AG10803 (cell line): ENCODE data around the gene MAML3.
"Not testable (repeated sequence)": the region's sequence is repeated elsewhere in the genome, so short reads cannot be mapped to it uniquely, and the experiment has no call there.

Experiments
- DNase-seq: peaks from one replicate; pipeline ENCODE4 v3.0.0; 2010; ENCODE audit warnings: low read depth
- H3K4me3 ChIP-seq: 2 replicates; pipeline ENCODE4 v1.5.1; 2011; ENCODE audit warnings: mild to moderate bottlenecking, low read length, control low read depth
- CTCF ChIP-seq: conservative IDR thresholded peaks from 2 replicates; pipeline ENCODE4 v1.5.1; 2011; ENCODE audit warnings: mild to moderate bottlenecking, low read length, control low read depth, inconsistent platforms

MAML3 gene

DNA sequence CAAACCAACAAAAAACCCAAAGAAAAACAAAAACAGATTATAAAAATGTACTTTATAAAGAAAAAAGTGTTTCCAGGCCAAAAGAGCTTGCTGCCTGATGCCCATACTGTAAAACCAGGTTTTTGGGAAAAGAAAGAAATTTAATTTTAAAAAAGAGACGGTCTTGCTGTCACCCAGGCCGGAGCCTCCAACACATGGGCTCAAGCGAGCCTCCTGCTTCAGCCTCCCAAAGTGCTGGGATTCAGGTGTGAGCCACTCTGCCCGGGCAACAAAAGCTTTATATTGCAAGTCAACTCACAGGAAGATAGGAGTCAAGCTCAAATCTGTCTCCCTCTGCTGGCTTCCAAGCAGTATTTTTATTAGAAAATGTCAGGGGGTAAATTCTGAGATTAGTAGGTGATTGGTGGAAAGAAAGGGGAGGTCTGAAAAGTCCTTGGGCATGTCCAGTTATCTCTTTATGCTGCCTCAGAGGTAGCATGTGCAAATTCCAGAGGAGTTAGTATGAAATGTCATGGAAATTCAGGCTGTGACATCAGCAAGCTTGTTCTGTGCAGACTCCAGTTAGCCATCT is 449.0 kb downstream of the MAML3 start:
- TF ChIP-seq CTCF = no peak
- H3K4me3 ChIP-seq = no peak overlapping the region
- DNase-seq = no peak

- TF ChIP-seq CTCF = no peak
- no peak overlapping the region for H3K4me3 ChIP-seq
- no peak for DNase-seq
Measured at GRCh38 chr4:139700568-139700967, 453.4 kb downstream of the MAML3 start.

DNA sequence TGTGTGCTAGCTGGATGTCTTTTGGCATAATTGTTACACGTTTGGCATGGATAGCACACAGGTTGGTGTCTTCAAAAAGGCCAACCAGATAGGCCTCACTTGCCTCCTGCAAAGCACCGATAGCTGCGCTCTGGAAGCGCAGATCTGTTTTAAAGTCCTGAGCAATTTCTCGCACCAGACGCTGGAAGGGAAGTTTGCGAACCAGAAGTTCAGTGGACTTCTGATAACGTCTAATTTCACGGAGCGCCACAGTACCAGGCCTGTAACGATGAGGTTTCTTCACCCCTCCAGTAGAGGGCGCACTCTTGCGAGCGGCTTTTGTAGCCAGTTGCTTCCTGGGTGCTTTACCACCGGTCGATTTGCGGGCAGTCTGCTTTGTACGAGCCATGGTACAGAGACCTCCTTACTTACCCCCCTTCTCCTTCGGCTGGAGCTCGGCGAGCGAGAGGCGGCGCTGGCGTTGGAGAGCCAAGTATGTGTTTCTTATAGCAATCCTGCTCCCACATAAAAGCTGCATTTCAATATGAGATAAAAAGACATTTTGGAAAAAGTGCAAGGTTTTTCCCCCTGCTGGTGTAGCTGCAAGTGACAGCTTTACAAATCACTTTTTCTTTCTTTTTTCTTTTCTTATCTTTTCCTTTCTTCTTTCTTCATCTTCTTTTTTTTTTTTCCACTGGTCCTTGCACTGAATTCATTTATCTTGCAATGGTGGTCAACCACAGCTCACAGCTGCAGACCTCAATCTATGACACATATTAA is 455.6 kb downstream of the MAML3 start:
- not testable (repeated sequence) for H3K4me3 ChIP-seq, DNase-seq
- TF ChIP-seq CTCF = 0 out of 2 replicates have a peak, but pooled peaks have one; percentile 18

- no peak overlapping the region for H3K4me3 ChIP-seq
- DNase-seq = no peak
- no peak for TF ChIP-seq CTCF
Measured at GRCh38 chr4:139696491-139696890, 457.5 kb downstream of the MAML3 start.

- DNase-seq = no peak
- no peak for TF ChIP-seq CTCF
- H3K4me3 ChIP-seq = no peak overlapping the region
Measured at GRCh38 chr4:139694522-139695107, 459.4 kb downstream of the MAML3 start.

GRCh38 chr4:139692309-139693012 is 461.5 kb downstream of the MAML3 start:
- DNase-seq = no peak
- TF ChIP-seq CTCF = peak; percentile 28
- H3K4me3 ChIP-seq = no peak overlapping the region
